ENCODE data around the gene EPB41L5.
"Not testable (repeated sequence)": the region's sequence is repeated elsewhere in the genome, so short reads cannot be mapped to it uniquely, and the experiment has no call there.

Gene EPB41L5

GRCh38 chr2:120105360-120105759 is 92.5 kb downstream of the EPB41L5 start:
- DNase-seq, result no peak

GRCh38 chr2:120108049-120108448 is 95.2 kb downstream of the EPB41L5 start:
- no peak for DNase-seq

- no peak for DNase-seq
Observed at GRCh38 chr2:120108749-120109148, 95.9 kb downstream of the EPB41L5 start.

GRCh38 chr2:120109186-120110061 is 96.5 kb downstream of the EPB41L5 start:
- DNase-seq, result peak; percentile 12

- DNase-seq, result no peak
Observed at GRCh38 chr2:120110062-120110362, 97.1 kb downstream of the EPB41L5 start.

GRCh38 chr2:120110507-120110906 is 97.6 kb downstream of the EPB41L5 start:
- DNase-seq, result no peak

GRCh38 chr2:120111193-120111592 is 98.3 kb downstream of the EPB41L5 start:
- DNase-seq, result no peak

GRCh38 chr2:120118018-120118417 is 105.1 kb downstream of the EPB41L5 start:
- DNase-seq, result no peak

GRCh38 chr2:120118471-120118870 is 105.6 kb downstream of the EPB41L5 start:
- no peak for DNase-seq

- DNase-seq, result not testable (repeated sequence)
Observed at GRCh38 chr2:120121337-120121736, 108.5 kb downstream of the EPB41L5 start.

- no peak for DNase-seq
Observed at GRCh38 chr2:120123090-120123489, 110.2 kb downstream of the EPB41L5 start.

GRCh38 chr2:120125195-120125594 is 112.3 kb downstream of the EPB41L5 start:
- no peak for DNase-seq

- DNase-seq, result no peak
Observed at GRCh38 chr2:120128216-120128615, 115.3 kb downstream of the EPB41L5 start.

- no peak for DNase-seq
Observed at GRCh38 chr2:120132190-120132589, 119.3 kb downstream of the EPB41L5 start.

GRCh38 chr2:120132691-120133090 is 119.8 kb downstream of the EPB41L5 start:
- no peak for DNase-seq

GRCh38 chr2:120133572-120134244 is 120.8 kb downstream of the EPB41L5 start:
- no peak for DNase-seq

- DNase-seq, result no peak
Observed at GRCh38 chr2:120134263-120134662, 121.4 kb downstream of the EPB41L5 start.

GRCh38 chr2:120135013-120135412 is 122.1 kb downstream of the EPB41L5 start:
- DNase-seq, result not testable (repeated sequence)

- DNase-seq, result no peak
Observed at GRCh38 chr2:120140866-120141265, 128.0 kb downstream of the EPB41L5 start.

- no peak for DNase-seq
Observed at GRCh38 chr2:120141300-120142069, 128.6 kb downstream of the EPB41L5 start.

- DNase-seq, result no peak
Observed at GRCh38 chr2:120142528-120143219, 129.8 kb downstream of the EPB41L5 start.

GRCh38 chr2:120148229-120148628 is 135.4 kb downstream of the EPB41L5 start:
- no peak for DNase-seq

GRCh38 chr2:120148669-120149068 is 135.8 kb downstream of the EPB41L5 start:
- DNase-seq, result no peak

Measured in retina (tissue), 1 donor.